ENCODE results near the gene CCDC73.

Gene CCDC73

GRCh38 chr11:32562839-32563599 lies 231.4 kb downstream of the CCDC73 start:
- DNase-seq (ENCODE audit: insufficient read length, low spot score): no peak
- FAIRE-seq: no peak
- no peak for TF ChIP-seq CTCF (IDR thresholded peaks at IDR 0.05; ENCODE audit: insufficient read depth, missing control alignments)

- TF ChIP-seq CTCF (IDR thresholded peaks at IDR 0.05; ENCODE audit: insufficient read depth, missing control alignments): peak; percentile 16
- DNase-seq (ENCODE audit: insufficient read length, low spot score): no peak
- no peak for FAIRE-seq
Observed at GRCh38 chr11:32561835-32562234, 232.6 kb downstream of the CCDC73 start.

- no peak for TF ChIP-seq CTCF (IDR thresholded peaks at IDR 0.05; ENCODE audit: insufficient read depth, missing control alignments)
- DNase-seq (ENCODE audit: insufficient read length, low spot score): no peak
- no peak for FAIRE-seq
Observed at GRCh38 chr11:32555895-32556294, 238.6 kb downstream of the CCDC73 start.

- FAIRE-seq (no peak), DNase-seq (ENCODE audit: insufficient read length, low spot score) (no peak)
- no peak for TF ChIP-seq CTCF (IDR thresholded peaks at IDR 0.05; ENCODE audit: insufficient read depth, missing control alignments)
Observed at GRCh38 chr11:32555091-32555490, 239.4 kb downstream of the CCDC73 start.

All from D721Med (cell line).